ENCODE measurements around the gene POLDIP2. TPM values are rescaled to one million over a fixed set of nuclear protein-coding genes. Genes with fewer than 3 reads are reported as not detected.

The POLDIP2 gene
- total and polyA plus RNA-seq, 2 donors from 2014 or later: 84.9 to 174 TPM

- no peak overlapping the region for H3K27ac ChIP-seq (ENCODE audit: low read depth in 2 of 2, low read length in 2 of 2)
- no peaks in the 10 kb centered on the region for H3K9me3 ChIP-seq (ENCODE audit: control insufficient read depth in 2 of 3, insufficient read depth in 1 of 3, low read length in 3 of 3)
- peaks cover 3 to 77% (median 45%) of the 10 kb centered on the region in 3 donors for H3K36me3 ChIP-seq (ENCODE audit: control insufficient read depth in 2 of 3, insufficient read depth in 3 of 3, low read length in 3 of 3)
- no peak for FAIRE-seq
- H3K4me1 ChIP-seq (ENCODE audit: control insufficient read depth in 2 of 3, insufficient read depth in 2 of 3, low read depth in 1 of 3, low read length in 3 of 3): peaks cover 0 to 40% (median 27%) of the 10 kb centered on the region in 3 donors
- DNase-seq: no peak
- intact Hi-C loops (cut with DNase I): no loop called here
- no peak for TF ChIP-seq CTCF (IDR thresholded peaks at IDR 0.05; ENCODE audit: borderline replicate concordance, extremely low read depth, insufficient read depth)
- H3K9ac ChIP-seq (ENCODE audit: low read length in 3 of 3): no peak overlapping the region
- H3K4me3 ChIP-seq (ENCODE audit: low read length in 3 of 3): no peak overlapping the region
- no peaks in the 10 kb centered on the region for H3K27me3 ChIP-seq (ENCODE audit: control insufficient read depth, insufficient read depth, low read length)
Observed at GRCh38 chr17:28344435-28344901, 12.9 kb downstream of the POLDIP2 start.

- H3K9me3 ChIP-seq (ENCODE audit: control insufficient read depth in 2 of 3, insufficient read depth in 1 of 3, low read length in 3 of 3): no peaks in the 10 kb centered on the region
- H3K4me3 ChIP-seq (ENCODE audit: low read length in 3 of 3): no peak overlapping the region
- H3K36me3 ChIP-seq (ENCODE audit: control insufficient read depth in 2 of 3, insufficient read depth in 3 of 3, low read length in 3 of 3): peaks cover 3 to 77% (median 43%) of the 10 kb centered on the region in 3 donors
- intact Hi-C loops (cut with DNase I): no loop called here
- no peak overlapping the region for H3K27ac ChIP-seq (ENCODE audit: low read depth in 2 of 2, low read length in 2 of 2)
- no peak overlapping the region for H3K9ac ChIP-seq (ENCODE audit: low read length in 3 of 3)
- no peak for TF ChIP-seq CTCF (IDR thresholded peaks at IDR 0.05; ENCODE audit: borderline replicate concordance, extremely low read depth, insufficient read depth)
- FAIRE-seq (no peak), DNase-seq (no peak)
- H3K27me3 ChIP-seq (ENCODE audit: control insufficient read depth, insufficient read depth, low read length): no peaks in the 10 kb centered on the region
- H3K4me1 ChIP-seq (ENCODE audit: control insufficient read depth in 2 of 3, insufficient read depth in 2 of 3, low read depth in 1 of 3, low read length in 3 of 3): peaks cover 0 to 40% (median 27%) of the 10 kb centered on the region in 3 donors
Observed at GRCh38 chr17:28344011-28344410, 13.3 kb downstream of the POLDIP2 start.

GRCh38 chr17:28343491-28343932 is 13.8 kb downstream of the POLDIP2 start:
- Histone ChIP-seq H3K9me3 (ENCODE audit: control insufficient read depth in 2 of 3, insufficient read depth in 1 of 3, low read length in 3 of 3) (no peaks in the 10 kb centered on the region), H3K4me1 (ENCODE audit: control insufficient read depth in 2 of 3, insufficient read depth in 2 of 3, low read depth in 1 of 3, low read length in 3 of 3) (peaks cover 0 to 37% (median 27%) of the 10 kb centered on the region in 3 donors), H3K4me3 (ENCODE audit: low read length in 3 of 3) (no peak overlapping the region), H3K9ac (ENCODE audit: low read length in 3 of 3) (no peak overlapping the region), H3K27ac (ENCODE audit: low read depth in 2 of 2, low read length in 2 of 2) (no peak overlapping the region), H3K27me3 (ENCODE audit: control insufficient read depth, insufficient read depth, low read length) (no peaks in the 10 kb centered on the region), H3K36me3 (ENCODE audit: control insufficient read depth in 2 of 3, insufficient read depth in 3 of 3, low read length in 3 of 3) (peaks cover 3 to 72% (median 38%) of the 10 kb centered on the region in 3 donors)
- intact Hi-C loops (cut with DNase I): no loop called here
- DNase-seq (no peak), FAIRE-seq (no peak)
- no peak for TF ChIP-seq CTCF (IDR thresholded peaks at IDR 0.05; ENCODE audit: borderline replicate concordance, extremely low read depth, insufficient read depth)

GRCh38 chr17:28342313-28342712 is 15.0 kb downstream of the POLDIP2 start:
- DNase-seq (no peak), FAIRE-seq (no peak)
- intact Hi-C loops (cut with DNase I): no loop called here
- Histone ChIP-seq H3K4me3 (ENCODE audit: low read length in 3 of 3) (no peak overlapping the region), H3K4me1 (ENCODE audit: control insufficient read depth in 2 of 3, insufficient read depth in 2 of 3, low read depth in 1 of 3, low read length in 3 of 3) (peaks cover 0 to 25% (median 18%) of the 10 kb centered on the region in 3 donors), H3K27me3 (ENCODE audit: control insufficient read depth, insufficient read depth, low read length) (no peaks in the 10 kb centered on the region), H3K9me3 (ENCODE audit: control insufficient read depth in 2 of 3, insufficient read depth in 1 of 3, low read length in 3 of 3) (no peaks in the 10 kb centered on the region), H3K36me3 (ENCODE audit: control insufficient read depth in 2 of 3, insufficient read depth in 3 of 3, low read length in 3 of 3) (peaks cover 3 to 63% (median 38%) of the 10 kb centered on the region in 3 donors), H3K9ac (ENCODE audit: low read length in 3 of 3) (no peak overlapping the region), H3K27ac (ENCODE audit: low read depth in 2 of 2, low read length in 2 of 2) (no peak overlapping the region)
- TF ChIP-seq CTCF (IDR thresholded peaks at IDR 0.05; ENCODE audit: borderline replicate concordance, extremely low read depth, insufficient read depth): no peak

Data from kidney (tissue), 14 donors.